HG02852 (cell line): ENCODE measurements around the gene TEX19.

ENCODE experiments used
- ATAC-seq: cut with Tn5 transposase; IDR thresholded peaks from one replicate; pipeline ENCODE4 v1.9.1; 2021; ENCODE audit warnings: mild to moderate bottlenecking, moderate library complexity; ENCODE audit not compliant: unreplicated experiment

Gene TEX19, protein sequence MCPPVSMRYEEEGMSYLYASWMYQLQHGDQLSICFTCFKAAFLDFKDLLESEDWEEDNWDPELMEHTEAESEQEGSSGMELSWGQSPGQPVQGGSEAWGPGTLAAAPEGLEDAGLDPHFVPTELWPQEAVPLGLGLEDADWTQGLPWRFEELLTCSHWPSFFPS

GRCh38 chr17:82358465-82359350, at the start of gene TEX19:
TSS of gene TEX19 (plus strand) at chr17:82359247. CDS start at chr17:82362151, 2,904 bp downstream.
- ATAC-seq: no peak

DNA sequence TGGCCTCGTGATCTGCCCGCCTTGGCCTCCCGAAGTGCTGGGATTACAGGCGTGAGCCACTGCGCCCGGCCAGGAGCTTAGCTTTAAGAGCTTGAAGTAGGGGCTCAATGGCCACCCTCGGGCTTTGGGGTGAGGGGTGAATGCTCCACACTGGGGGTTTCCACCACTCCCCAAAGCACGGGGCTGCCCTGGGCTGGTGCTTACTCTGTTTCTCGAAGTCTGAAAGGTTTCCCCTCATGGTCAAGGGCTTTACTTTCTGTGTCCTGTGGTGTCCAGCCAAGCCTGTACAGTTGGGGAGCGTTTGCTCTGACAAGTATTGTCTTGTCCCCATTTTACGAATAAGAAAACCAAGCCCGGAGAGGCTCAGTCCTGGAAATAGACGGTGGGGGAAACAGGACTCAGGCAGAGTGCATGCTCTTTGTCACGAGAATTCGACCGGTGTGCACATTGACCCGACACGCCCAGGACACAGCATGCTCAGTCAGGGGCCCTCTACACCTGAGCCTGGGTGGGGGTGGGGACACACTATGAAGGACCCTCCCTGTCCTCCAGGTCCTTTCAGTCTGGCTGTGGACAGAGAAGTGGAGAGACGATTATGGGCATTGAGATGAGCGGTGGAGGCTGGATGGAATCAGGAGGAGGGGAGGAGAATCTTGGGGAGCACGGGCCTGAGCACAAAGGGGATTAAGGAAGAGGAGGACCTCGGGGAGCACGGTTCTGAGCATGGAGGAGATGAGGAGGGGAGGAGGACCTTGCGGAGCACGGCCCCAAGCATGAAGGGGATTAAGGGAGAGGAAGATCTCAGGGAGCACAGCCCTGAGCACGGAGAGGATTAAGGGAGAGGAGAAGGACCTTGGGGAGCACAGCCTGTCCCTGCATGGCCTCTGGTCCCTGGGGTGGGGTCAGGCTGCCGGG, 49.1 kb upstream of the TEX19 start:
- ATAC-seq: no peak

GRCh38 chr17:82310877-82311276, 48.2 kb upstream of the TEX19 start:
- no peak for ATAC-seq

- ATAC-seq: no peak
Observed at GRCh38 chr17:82311971-82312370, 47.1 kb upstream of the TEX19 start.

GRCh38 chr17:82313195-82314011, 45.6 kb upstream of the TEX19 start:
- ATAC-seq: no peak

GRCh38 chr17:82314012-82314726, 44.9 kb upstream of the TEX19 start:
- ATAC-seq: no peak

GRCh38 chr17:82314727-82315605, 44.1 kb upstream of the TEX19 start:
- no peak for ATAC-seq

GRCh38 chr17:82315703-82316358, 43.2 kb upstream of the TEX19 start:
- no peak for ATAC-seq

DNA sequence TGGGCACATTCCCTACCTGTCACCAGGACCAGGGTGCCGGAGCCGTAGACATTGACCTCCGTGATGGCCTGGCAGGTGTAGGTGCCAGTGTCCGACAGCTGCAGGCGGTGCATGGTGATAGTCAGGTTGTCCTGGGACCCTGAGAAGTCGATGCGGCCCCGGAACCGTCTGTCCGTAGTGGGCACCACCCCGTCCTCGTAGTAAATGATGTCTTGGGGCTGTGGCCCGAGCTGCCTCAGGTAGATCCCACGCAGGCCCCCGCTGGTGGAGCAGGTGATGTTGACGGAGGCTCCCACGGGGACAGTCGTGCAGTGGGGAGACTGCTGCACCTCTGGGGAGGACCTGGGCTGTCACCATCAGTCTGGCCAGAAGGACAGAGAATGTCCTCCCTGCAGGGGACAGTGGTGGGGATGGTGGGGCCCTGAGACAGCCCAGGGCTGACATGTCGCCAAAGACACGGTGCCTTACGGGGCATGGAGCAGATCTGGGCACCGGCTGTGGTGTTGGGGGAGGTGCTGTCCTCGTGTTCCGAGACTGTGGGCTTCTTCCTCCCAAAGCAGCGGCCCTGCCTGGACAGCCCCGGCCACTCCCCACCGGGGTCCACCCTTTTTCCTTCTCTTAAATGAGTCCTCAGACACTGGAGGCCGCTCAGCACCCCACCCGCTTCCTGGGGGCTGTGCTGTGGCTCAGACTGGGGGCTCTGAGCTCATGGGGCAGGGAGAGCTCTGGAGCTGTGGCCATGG, 42.2 kb upstream of the TEX19 start:
- ATAC-seq: no peak

- ATAC-seq: no peak
Observed at GRCh38 chr17:82317394-82318168, 41.5 kb upstream of the TEX19 start, which contains the start of gene CD7. TSS of gene CD7 (minus strand) at chr17:82317608. CDS start at chr17:82317495, 113 bp downstream.

GRCh38 chr17:82318169-82318498, 40.9 kb upstream of the TEX19 start:
- ATAC-seq: no peak

GRCh38 chr17:82318772-82319606, 40.1 kb upstream of the TEX19 start:
- ATAC-seq: no peak

DNA sequence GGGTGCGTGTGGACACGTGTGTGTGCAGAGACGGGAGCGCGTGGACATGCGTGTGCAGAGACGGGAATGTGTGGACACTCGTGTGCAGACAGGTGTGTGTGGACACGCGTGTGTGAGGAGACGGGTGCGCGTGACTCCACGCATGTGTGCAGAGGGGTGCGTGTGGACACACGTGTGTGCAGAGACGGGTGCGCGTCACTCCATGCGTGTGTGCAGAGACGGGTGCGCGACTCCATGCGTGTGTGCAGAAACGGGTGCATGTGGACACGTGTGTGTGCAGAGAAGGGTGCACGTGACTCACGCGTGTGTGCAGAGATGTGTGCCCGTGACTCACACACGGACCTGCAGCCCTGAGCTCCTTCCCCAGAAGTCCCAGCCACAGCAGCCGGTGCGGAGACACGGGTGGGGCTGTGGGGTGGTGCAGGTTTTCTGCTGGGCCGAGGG, 39.4 kb upstream of the TEX19 start:
- no peak for ATAC-seq

- ATAC-seq: no peak
Observed at GRCh38 chr17:82320140-82320840, 38.8 kb upstream of the TEX19 start.
